Bronchial epithelial cell (primary cell): Measurements from ENCODE around the gene FAAH. TPM values are rescaled to one million over a fixed set of nuclear protein-coding genes. Genes with fewer than 3 reads are reported as not detected.

Source experiments
- DNase-seq: peaks from one replicate; pipeline ENCODE4 v3.0.0-alpha.2; 2010; ENCODE audit warnings: low read depth
- FAIRE-seq: peaks from 2 replicates; lab custom pipeline; 2011; peaks lifted over from hg19 to GRCh38; lab: Jason Lieb, UNC
- H3K27me3 ChIP-seq: 2 replicates; pipeline ENCODE4 v1.5.1; 2011; ENCODE audit warnings: low read length; ENCODE audit not compliant: control insufficient read depth, insufficient read depth
- H3K36me3 ChIP-seq: 2 replicates; pipeline ENCODE4 v1.5.1; 2011; ENCODE audit warnings: low read length; ENCODE audit not compliant: control insufficient read depth, insufficient read depth
- H3K4me3 ChIP-seq: 2 replicates; pipeline ENCODE4 v1.5.1; 2011; ENCODE audit warnings: mild to moderate bottlenecking, low read depth, low read length, control low read depth
- CTCF ChIP-seq: IDR thresholded peaks from 2 replicates; pipeline ENCODE4 v1.5.1; 2011; ENCODE audit warnings: mild to moderate bottlenecking, moderate library complexity, low read length, control low read depth, inconsistent platforms; ENCODE audit not compliant: insufficient read depth, severe bottlenecking
- total RNA-seq: library from RNA; depleted of rRNA; stranded (reverse); fragments of >200 nt; gene quantifications from 2 replicates; pipeline ENCODE4 v1.2.1, GENCODE V29; 2014

FAAH gene
- total RNA-seq, 1 donor from 2014 or later, result 10.5 TPM

- Histone ChIP-seq H3K27me3 (no peaks in the 10 kb centered on the region), H3K4me3 (no peak overlapping the region), H3K36me3 (peaks cover 9% of the 10 kb centered on the region)
- no peak for DNase-seq
- FAIRE-seq, result peak; percentile 62
- no peak for TF ChIP-seq CTCF
Measured at GRCh38 chr1:46403916-46404315, 9.8 kb downstream of the FAAH start.

- FAIRE-seq, result no peak
- no peak for TF ChIP-seq CTCF
- no peak for DNase-seq
- Histone ChIP-seq H3K27me3 (no peaks in the 10 kb centered on the region), H3K36me3 (peaks cover 11% of the 10 kb centered on the region), H3K4me3 (no peak overlapping the region)
Measured at GRCh38 chr1:46404482-46405196, 10.5 kb downstream of the FAAH start.

- Histone ChIP-seq H3K36me3 (peaks cover 11% of the 10 kb centered on the region), H3K27me3 (no peaks in the 10 kb centered on the region), H3K4me3 (no peak overlapping the region)
- DNase-seq (no peak), FAIRE-seq (no peak)
- TF ChIP-seq CTCF, result no peak
Measured at GRCh38 chr1:46405197-46405555, 11.1 kb downstream of the FAAH start.

DNA sequence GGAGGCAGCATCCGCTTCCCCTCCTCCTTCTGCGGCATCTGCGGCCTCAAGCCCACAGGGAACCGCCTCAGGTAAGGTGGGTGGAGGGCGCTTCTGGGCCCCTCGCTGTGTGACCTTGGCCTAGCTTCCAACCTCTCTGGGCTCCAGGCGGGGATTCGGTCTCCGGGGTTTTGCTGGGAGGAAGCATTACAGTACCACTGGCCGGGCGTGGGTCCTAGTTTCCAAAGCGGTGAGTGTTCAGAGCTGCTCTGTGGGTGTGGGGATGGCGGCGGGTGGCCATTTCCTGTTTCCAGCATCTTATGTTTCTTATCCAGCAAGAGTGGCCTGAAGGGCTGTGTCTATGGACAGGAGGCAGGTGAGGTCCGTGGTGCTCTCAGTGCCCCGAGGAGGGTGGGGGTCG is 11.6 kb downstream of the FAAH start:
- no peak for TF ChIP-seq CTCF
- H3K4me3 ChIP-seq, result no peak overlapping the region
- H3K27me3 ChIP-seq, result no peaks in the 10 kb centered on the region
- FAIRE-seq (no peak), DNase-seq (no peak)
- H3K36me3 ChIP-seq, result peaks cover 11% of the 10 kb centered on the region

DNA sequence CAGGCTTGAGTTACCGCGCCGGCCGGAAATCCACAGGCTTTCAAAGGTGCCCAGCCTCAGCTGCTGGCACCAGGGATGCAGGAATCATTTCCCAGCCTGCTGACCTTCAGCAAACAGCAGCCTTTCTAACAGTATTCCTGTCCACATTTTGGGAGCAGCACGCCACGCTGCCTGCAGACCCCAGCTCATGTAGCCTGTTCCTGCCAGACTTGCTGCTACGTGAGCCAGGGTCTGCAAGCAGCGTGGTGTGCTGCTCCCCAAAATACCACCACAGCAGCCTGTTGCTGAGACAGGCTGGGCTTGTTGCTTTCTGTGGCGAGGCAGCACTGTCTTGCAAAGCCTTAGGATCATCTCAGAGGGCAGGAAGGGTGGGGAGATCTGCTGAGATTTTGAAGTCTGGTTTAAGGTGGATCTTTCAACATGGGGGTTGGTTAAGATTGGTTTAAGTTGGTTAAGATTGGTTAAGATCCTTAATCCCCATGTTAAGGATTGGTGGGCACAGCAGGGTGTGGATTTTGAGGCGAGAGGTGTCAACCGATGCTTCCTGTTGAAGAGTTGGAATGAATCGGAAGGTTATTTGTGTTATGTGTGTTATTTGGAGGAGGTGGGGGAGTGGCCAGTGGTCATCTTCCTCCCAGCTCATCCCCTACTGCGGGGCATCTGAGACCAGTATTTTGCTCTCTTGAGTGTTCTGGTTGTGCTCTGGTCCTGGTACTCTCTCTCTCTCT is 12.9 kb downstream of the FAAH start:
- peaks cover 11% of the 10 kb centered on the region for H3K36me3 ChIP-seq
- TF ChIP-seq CTCF, result no peak
- no peak for FAIRE-seq
- DNase-seq, result no peak
- no peak overlapping the region for H3K4me3 ChIP-seq
- no peaks in the 10 kb centered on the region for H3K27me3 ChIP-seq
